Suprapubic skin (tissue), 4 donors: Measurements from ENCODE around the gene WBP2NL.

Experiments
- POLR2A ChIP-seq, 2 donors: fragments of 450-650 bp; IDR thresholded peaks; one replicate each; pipeline ENCODE4 v1.6.1; 2017; ENCODE audit warnings: antibody characterized with exemption in 2 of 2, mild to moderate bottlenecking in 2 of 2, moderate library complexity in 2 of 2
- POLR2AphosphoS5 ChIP-seq, 3 donors: sonication (generic); formaldehyde crosslinking; IDR thresholded peaks; one replicate each; pipeline ENCODE4 v1.6.1; 2017; ENCODE audit warnings: antibody characterized with exemption in 3 of 3
- TF ChIP-seq, protein P1 (sequence below), 2 donors: fragments of 200-600 bp in 1 of 2; fragments of 450-650 bp in 1 of 2; sonication (generic) in 1 of 2; IDR thresholded peaks; one replicate each; pipeline ENCODE4 v1.5.1; 2016 to 2019; ENCODE audit warnings: antibody characterized with exemption in 2 of 2, mild to moderate bottlenecking in 1 of 2, moderate library complexity in 1 of 2

DNA sequence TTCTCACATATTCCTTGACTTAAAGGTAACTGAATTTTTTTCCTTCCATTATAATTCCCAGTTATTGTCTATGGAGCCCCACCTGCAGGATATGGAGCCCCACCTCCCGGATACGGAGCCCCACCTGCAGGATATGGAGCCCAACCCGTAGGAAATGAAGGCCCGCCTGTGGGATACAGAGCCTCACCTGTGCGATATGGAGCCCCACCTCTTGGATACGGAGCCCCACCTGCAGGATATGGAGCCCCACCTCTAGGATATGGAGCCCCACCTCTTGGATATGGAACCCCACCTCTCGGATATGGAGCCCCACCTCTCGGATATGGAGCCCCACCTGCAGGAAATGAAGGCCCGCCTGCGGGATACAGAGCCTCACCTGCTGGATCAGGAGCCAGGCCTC lies 28.1 kb downstream of the WBP2NL start:
- TF ChIP-seq POLR2AphosphoS5 (IDR thresholded peaks at IDR 0.05): no peak
- TF ChIP-seq, protein P1, sequence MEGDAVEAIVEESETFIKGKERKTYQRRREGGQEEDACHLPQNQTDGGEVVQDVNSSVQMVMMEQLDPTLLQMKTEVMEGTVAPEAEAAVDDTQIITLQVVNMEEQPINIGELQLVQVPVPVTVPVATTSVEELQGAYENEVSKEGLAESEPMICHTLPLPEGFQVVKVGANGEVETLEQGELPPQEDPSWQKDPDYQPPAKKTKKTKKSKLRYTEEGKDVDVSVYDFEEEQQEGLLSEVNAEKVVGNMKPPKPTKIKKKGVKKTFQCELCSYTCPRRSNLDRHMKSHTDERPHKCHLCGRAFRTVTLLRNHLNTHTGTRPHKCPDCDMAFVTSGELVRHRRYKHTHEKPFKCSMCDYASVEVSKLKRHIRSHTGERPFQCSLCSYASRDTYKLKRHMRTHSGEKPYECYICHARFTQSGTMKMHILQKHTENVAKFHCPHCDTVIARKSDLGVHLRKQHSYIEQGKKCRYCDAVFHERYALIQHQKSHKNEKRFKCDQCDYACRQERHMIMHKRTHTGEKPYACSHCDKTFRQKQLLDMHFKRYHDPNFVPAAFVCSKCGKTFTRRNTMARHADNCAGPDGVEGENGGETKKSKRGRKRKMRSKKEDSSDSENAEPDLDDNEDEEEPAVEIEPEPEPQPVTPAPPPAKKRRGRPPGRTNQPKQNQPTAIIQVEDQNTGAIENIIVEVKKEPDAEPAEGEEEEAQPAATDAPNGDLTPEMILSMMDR (IDR thresholded peaks at IDR 0.05): no peak
- TF ChIP-seq POLR2A (IDR thresholded peaks at IDR 0.05): no peak
